Astrocyte of the cerebellum (primary cell): ENCODE data around the gene SORCS2.

Source experiments
- DNase-seq: peaks from one replicate; pipeline ENCODE4 v3.0.0-alpha.2; 2011; ENCODE audit warnings: low read depth
- H3K4me3 ChIP-seq: 2 replicates; pipeline ENCODE4 v1.5.1; 2011; ENCODE audit warnings: mild to moderate bottlenecking, low read depth, low read length, moderate library complexity
- CTCF ChIP-seq: IDR thresholded peaks from 2 replicates; pipeline ENCODE4 v1.5.1; 2012; ENCODE audit warnings: low read length, low read depth, moderate library complexity, mild to moderate bottlenecking; ENCODE audit errors: missing control alignments
- in situ Hi-C: cut with HindIII; loops from 2 replicates; pipeline ENCODE4 v1.10.0; 2017; ENCODE audit warnings: low sequenced_read_pairs

The SORCS2 gene

GRCh38 chr4:7344636-7345155, 152.4 kb downstream of the SORCS2 start:
- TF ChIP-seq CTCF: no peak
- DNase-seq: no peak
- no peak overlapping the region for H3K4me3 ChIP-seq
- in situ Hi-C loops: no loop called here

GRCh38 chr4:7347981-7348380, 155.6 kb downstream of the SORCS2 start:
- DNase-seq: no peak
- in situ Hi-C loops: no loop called here
- no peak for TF ChIP-seq CTCF
- no peak overlapping the region for H3K4me3 ChIP-seq

GRCh38 chr4:7348946-7349900, 156.9 kb downstream of the SORCS2 start:
- in situ Hi-C loops: no loop called here
- no peak overlapping the region for H3K4me3 ChIP-seq
- DNase-seq: no peak
- TF ChIP-seq CTCF: no peak

GRCh38 chr4:7350396-7350795, 158.1 kb downstream of the SORCS2 start:
- TF ChIP-seq CTCF: no peak
- DNase-seq: no peak
- in situ Hi-C loops: no loop called here

GRCh38 chr4:7351014-7351413, 158.7 kb downstream of the SORCS2 start:
- DNase-seq: no peak
- H3K4me3 ChIP-seq: no peak overlapping the region
- in situ Hi-C loops: no loop called here
- no peak for TF ChIP-seq CTCF

More at GRCh38 chr4:7350396-7350795, 158.1 kb downstream of the SORCS2 start:
- no peak overlapping the region for H3K4me3 ChIP-seq

GRCh38 chr4:7352486-7352885, 160.1 kb downstream of the SORCS2 start:
- TF ChIP-seq CTCF: no peak
- in situ Hi-C loops: no loop called here
- no peak overlapping the region for H3K4me3 ChIP-seq
- no peak for DNase-seq
